Activated naive CD4-positive, alpha-beta T cell treated with anti-CD3 and anti-CD28 coated beads, Interleukin-2, amount 10 ng/mL, durations not matched to agents 7 days and 5 days (primary cell): Measurements from ENCODE around the gene API5.
A peak's percentile ranks its signal among the peaks of the same experiment; 100 is the strongest.

Source experiments
- CTCF ChIA-PET: fragments of 350-600 bp; sonication (Branson Sonifier 250); formaldehyde crosslinking; loops from one replicate; lab custom pipeline; 2021; ENCODE audit warnings: antibody characterized with exemption; lab: Charles Lee
- DNase-seq: peaks from one replicate; pipeline ENCODE4 v3.0.0-alpha.2; 2020
- H3K27ac Mint-ChIP-seq: one replicate; pipeline ENCODE4 v1.8.0; 2021; ENCODE audit warnings: mild to moderate bottlenecking, moderate library complexity, mixed read lengths
- H3K27me3 Mint-ChIP-seq: one replicate; pipeline ENCODE4 v1.8.0; 2021; ENCODE audit warnings: mild to moderate bottlenecking, mixed read lengths
- H3K36me3 Mint-ChIP-seq: one replicate; pipeline ENCODE4 v1.8.0; 2021; ENCODE audit warnings: mixed read lengths
- H3K4me1 Mint-ChIP-seq: one replicate; pipeline ENCODE4 v1.8.0; 2021; ENCODE audit warnings: mixed read lengths
- H3K4me3 Mint-ChIP-seq: one replicate; pipeline ENCODE4 v1.8.0; 2021; ENCODE audit warnings: mild to moderate bottlenecking, moderate library complexity, mixed read lengths
- H3K9me3 Mint-ChIP-seq: one replicate; pipeline ENCODE4 v1.8.0; 2021; ENCODE audit warnings: mixed read lengths

The API5 gene

GRCh38 chr11:43311791-43312607, at the start of gene API5:
API5 (plus strand) TSS chr11:43311996; CDS start chr11:43312128, 132 bp downstream.
- H3K4me1 Mint-ChIP-seq = peaks cover 47% of the 10 kb centered on the region

GRCh38 chr11:43267856-43268580, 43.8 kb upstream of the API5 start:
- no peak for DNase-seq
- Mint-ChIP-seq H3K4me1 (no peaks in the 10 kb centered on the region), H3K9me3 (no peaks in the 10 kb centered on the region), H3K27ac (no peak overlapping the region), H3K36me3 (no peaks in the 10 kb centered on the region), H3K4me3 (no peak overlapping the region), H3K27me3 (peaks cover 3% of the 10 kb centered on the region)
- CTCF ChIA-PET = no interaction called here

More at GRCh38 chr11:43311791-43312607, at the start of gene API5:
- peak; percentile 95 for DNase-seq
- peak within 1 kb of the TSS; percentile 90 for H3K27ac Mint-ChIP-seq
- peak within 1 kb of the TSS; percentile 96 for H3K4me3 Mint-ChIP-seq
- CTCF ChIA-PET = interaction anchor here (0.6 to 2.4 kb wide), 8 partner anchors 11 to 260 kb away, joined by 3 to 14 read pairs (median 4); partner anchors contain the start of gene TTC17
- peaks cover 7% of the 10 kb centered on the region for H3K27me3 Mint-ChIP-seq
- no peaks in the 10 kb centered on the region for H3K9me3 Mint-ChIP-seq
- H3K36me3 Mint-ChIP-seq = peaks cover 5% of the 10 kb centered on the region

- Mint-ChIP-seq H3K4me1 (no peaks in the 10 kb centered on the region), H3K27ac (no peak overlapping the region), H3K27me3 (peaks cover 3% of the 10 kb centered on the region), H3K36me3 (no peaks in the 10 kb centered on the region), H3K9me3 (peaks cover under 1% of the 10 kb centered on the region), H3K4me3 (no peak overlapping the region)
- CTCF ChIA-PET = no interaction called here
- DNase-seq = no peak
These were observed 43.0 kb upstream of the API5 start for GRCh38 chr11:43268786-43269185.

GRCh38 chr11:43269254-43269918, 42.4 kb upstream of the API5 start:
- Mint-ChIP-seq H3K4me1 (no peaks in the 10 kb centered on the region), H3K36me3 (no peaks in the 10 kb centered on the region), H3K9me3 (peaks cover 2% of the 10 kb centered on the region), H3K4me3 (no peak overlapping the region), H3K27ac (no peak overlapping the region), H3K27me3 (peaks cover 3% of the 10 kb centered on the region)
- CTCF ChIA-PET = interaction anchor here (0.8 kb wide), 1 partner anchor 42 kb away, joined by 3 read pairs; no protein-coding TSS in a partner anchor
- no peak for DNase-seq

GRCh38 chr11:43270468-43270867, 41.3 kb upstream of the API5 start:
- peaks cover 3% of the 10 kb centered on the region for H3K27me3 Mint-ChIP-seq
- no peak for DNase-seq
- H3K36me3 Mint-ChIP-seq = no peaks in the 10 kb centered on the region
- peaks cover 2% of the 10 kb centered on the region for H3K9me3 Mint-ChIP-seq
- H3K4me3 Mint-ChIP-seq = no peak overlapping the region
- H3K27ac Mint-ChIP-seq = no peak overlapping the region
- no peaks in the 10 kb centered on the region for H3K4me1 Mint-ChIP-seq
- CTCF ChIA-PET = no interaction called here

GRCh38 chr11:43278193-43278956, 33.4 kb upstream of the API5 start:
- H3K4me1 Mint-ChIP-seq = no peaks in the 10 kb centered on the region
- H3K36me3 Mint-ChIP-seq = no peaks in the 10 kb centered on the region
- peaks cover 5% of the 10 kb centered on the region for H3K27me3 Mint-ChIP-seq
- CTCF ChIA-PET = interaction anchor here (1.0 to 2.2 kb wide), 4 partner anchors 10 to 1818 kb away, joined by 3 to 8 read pairs (median 4); no protein-coding TSS in a partner anchor
- H3K9me3 Mint-ChIP-seq = peaks cover 2% of the 10 kb centered on the region
- no peak for DNase-seq
- H3K27ac Mint-ChIP-seq = no peak overlapping the region
- H3K4me3 Mint-ChIP-seq = no peak overlapping the region

GRCh38 chr11:43282607-43283440, 29.0 kb upstream of the API5 start:
- CTCF ChIA-PET = interaction anchor here (0.7 to 2.5 kb wide), 10 partner anchors 9 to 1823 kb away, joined by 3 to 10 read pairs (median 5); partner anchors contain the start of gene LRRC4C
- no peaks in the 10 kb centered on the region for H3K36me3 Mint-ChIP-seq
- H3K4me3 Mint-ChIP-seq = no peak overlapping the region
- peaks cover 8% of the 10 kb centered on the region for H3K27me3 Mint-ChIP-seq
- H3K27ac Mint-ChIP-seq = no peak overlapping the region
- DNase-seq = peak; percentile 53
- H3K9me3 Mint-ChIP-seq = no peaks in the 10 kb centered on the region
- H3K4me1 Mint-ChIP-seq = no peaks in the 10 kb centered on the region

GRCh38 chr11:43285826-43286225, 26.0 kb upstream of the API5 start:
- Mint-ChIP-seq H3K4me3 (no peak overlapping the region), H3K36me3 (no peaks in the 10 kb centered on the region), H3K27ac (no peak overlapping the region), H3K9me3 (no peaks in the 10 kb centered on the region), H3K27me3 (peaks cover 8% of the 10 kb centered on the region), H3K4me1 (no peaks in the 10 kb centered on the region)
- DNase-seq = no peak
- CTCF ChIA-PET = no interaction called here

- H3K27ac Mint-ChIP-seq = no peak overlapping the region
- no peak overlapping the region for H3K4me3 Mint-ChIP-seq
- no peaks in the 10 kb centered on the region for H3K9me3 Mint-ChIP-seq
- H3K4me1 Mint-ChIP-seq = no peaks in the 10 kb centered on the region
- DNase-seq = no peak
- CTCF ChIA-PET = no interaction called here
- no peaks in the 10 kb centered on the region for H3K36me3 Mint-ChIP-seq
- peaks cover 3% of the 10 kb centered on the region for H3K27me3 Mint-ChIP-seq
These were observed 22.4 kb upstream of the API5 start for GRCh38 chr11:43289368-43289767.

GRCh38 chr11:43298397-43298796, 13.4 kb upstream of the API5 start:
- Mint-ChIP-seq H3K9me3 (peaks cover 19% of the 10 kb centered on the region), H3K27me3 (no peaks in the 10 kb centered on the region), H3K36me3 (no peaks in the 10 kb centered on the region), H3K27ac (no peak overlapping the region), H3K4me1 (no peaks in the 10 kb centered on the region), H3K4me3 (no peak overlapping the region)
- CTCF ChIA-PET = interaction anchor here (0.7 to 1.9 kb wide), 3 partner anchors 11 to 16 kb away, joined by 3 to 5 read pairs (median 5); no protein-coding TSS in a partner anchor
- DNase-seq = no peak

- H3K9me3 Mint-ChIP-seq = no peaks in the 10 kb centered on the region
- DNase-seq = no peak
- H3K4me3 Mint-ChIP-seq = no peak overlapping the region
- no peaks in the 10 kb centered on the region for H3K27me3 Mint-ChIP-seq
- peaks cover 47% of the 10 kb centered on the region for H3K4me1 Mint-ChIP-seq
- peaks cover 12% of the 10 kb centered on the region for H3K36me3 Mint-ChIP-seq
- CTCF ChIA-PET = no interaction called here
- H3K27ac Mint-ChIP-seq = no peak overlapping the region
These were observed 4.2 kb downstream of the API5 start for GRCh38 chr11:43315966-43316365.

- DNase-seq = no peak
- peaks cover 13% of the 10 kb centered on the region for H3K36me3 Mint-ChIP-seq
- H3K4me3 Mint-ChIP-seq = no peak overlapping the region
- CTCF ChIA-PET = no interaction called here
- H3K4me1 Mint-ChIP-seq = peaks cover 45% of the 10 kb centered on the region
- H3K9me3 Mint-ChIP-seq = no peaks in the 10 kb centered on the region
- no peaks in the 10 kb centered on the region for H3K27me3 Mint-ChIP-seq
- H3K27ac Mint-ChIP-seq = peak overlapping the region; percentile 45
These were observed 4.7 kb downstream of the API5 start for GRCh38 chr11:43316451-43316850.

- H3K9me3 Mint-ChIP-seq = no peaks in the 10 kb centered on the region
- peaks cover 53% of the 10 kb centered on the region for H3K36me3 Mint-ChIP-seq
- H3K27ac Mint-ChIP-seq = no peak overlapping the region
- no peaks in the 10 kb centered on the region for H3K4me1 Mint-ChIP-seq
- CTCF ChIA-PET = interaction anchor here (1.9 kb wide), 1 partner anchor 91 kb away, joined by 4 read pairs; no protein-coding TSS in a partner anchor
- H3K27me3 Mint-ChIP-seq = no peaks in the 10 kb centered on the region
- no peak for DNase-seq
- no peak overlapping the region for H3K4me3 Mint-ChIP-seq
These were observed 16.2 kb downstream of the API5 start for GRCh38 chr11:43327987-43328386.
